Tibial nerve (tissue), 4 donors: ENCODE measurements around the gene DCT.
A peak's percentile ranks its signal among the peaks of the same experiment; 100 is the strongest.

Experiments used
- EP300 ChIP-seq, 2 donors: sonication (generic); formaldehyde crosslinking; IDR thresholded peaks; one replicate each; pipeline ENCODE4 v1.6.1; 2017; ENCODE audit warnings: antibody characterized with exemption in 2 of 2, mild to moderate bottlenecking in 1 of 2
- POLR2A ChIP-seq, 2 donors: fragments of 450-650 bp; IDR thresholded peaks; one replicate each; pipeline ENCODE4 v1.6.1; 2017; ENCODE audit warnings: antibody characterized with exemption in 2 of 2, mild to moderate bottlenecking in 2 of 2, moderate library complexity in 2 of 2
- TF ChIP-seq, protein P1 (sequence below), 5 experiments: fragments of 200-600 bp in 3 of 5; fragments of 450-650 bp in 2 of 5; sonication (generic) in 3 of 5; IDR thresholded peaks; one replicate each; pipeline ENCODE4 v1.5.1; 2016 to 2019; ENCODE audit warnings: antibody characterized with exemption in 5 of 5, mild to moderate bottlenecking in 3 of 5, moderate library complexity in 2 of 5

DNA sequence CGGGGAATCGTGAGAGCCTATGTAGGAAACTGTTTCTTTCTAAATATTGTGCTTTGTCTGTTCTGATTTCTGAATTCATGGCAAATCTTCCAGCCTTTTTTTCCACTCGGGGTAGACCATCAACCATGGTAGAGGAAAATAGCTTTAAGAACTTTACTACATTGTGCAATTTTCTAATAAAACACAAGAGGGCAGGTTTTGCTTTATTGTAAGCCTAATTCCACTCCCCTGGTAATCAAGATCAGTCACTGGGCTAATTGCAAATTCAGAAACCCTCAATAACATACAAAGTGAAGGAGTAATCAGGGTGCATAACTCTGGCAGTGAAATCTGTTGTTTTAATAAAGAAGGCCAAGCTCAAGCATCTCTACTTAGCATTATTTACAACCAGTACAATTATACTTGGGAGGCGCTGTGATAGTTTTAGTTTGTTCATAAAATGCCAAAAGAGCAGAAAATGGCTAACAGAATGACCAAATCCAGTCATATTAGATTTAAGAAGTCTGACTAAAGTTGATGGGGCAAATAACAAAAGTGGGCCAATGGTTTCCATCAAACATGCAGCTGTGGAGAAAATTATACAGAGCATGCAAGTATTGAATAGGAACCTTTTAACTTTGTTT lies 43.8 kb downstream of the DCT start:
- TF ChIP-seq, protein P1, sequence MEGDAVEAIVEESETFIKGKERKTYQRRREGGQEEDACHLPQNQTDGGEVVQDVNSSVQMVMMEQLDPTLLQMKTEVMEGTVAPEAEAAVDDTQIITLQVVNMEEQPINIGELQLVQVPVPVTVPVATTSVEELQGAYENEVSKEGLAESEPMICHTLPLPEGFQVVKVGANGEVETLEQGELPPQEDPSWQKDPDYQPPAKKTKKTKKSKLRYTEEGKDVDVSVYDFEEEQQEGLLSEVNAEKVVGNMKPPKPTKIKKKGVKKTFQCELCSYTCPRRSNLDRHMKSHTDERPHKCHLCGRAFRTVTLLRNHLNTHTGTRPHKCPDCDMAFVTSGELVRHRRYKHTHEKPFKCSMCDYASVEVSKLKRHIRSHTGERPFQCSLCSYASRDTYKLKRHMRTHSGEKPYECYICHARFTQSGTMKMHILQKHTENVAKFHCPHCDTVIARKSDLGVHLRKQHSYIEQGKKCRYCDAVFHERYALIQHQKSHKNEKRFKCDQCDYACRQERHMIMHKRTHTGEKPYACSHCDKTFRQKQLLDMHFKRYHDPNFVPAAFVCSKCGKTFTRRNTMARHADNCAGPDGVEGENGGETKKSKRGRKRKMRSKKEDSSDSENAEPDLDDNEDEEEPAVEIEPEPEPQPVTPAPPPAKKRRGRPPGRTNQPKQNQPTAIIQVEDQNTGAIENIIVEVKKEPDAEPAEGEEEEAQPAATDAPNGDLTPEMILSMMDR (IDR thresholded peaks at IDR 0.05): peak; percentile 47 to 73 (median 61)
- no peak for TF ChIP-seq POLR2A (IDR thresholded peaks at IDR 0.05)
- TF ChIP-seq EP300 (IDR thresholded peaks at IDR 0.05): no peak
